Psoas muscle (tissue), 8 donors: ENCODE results near the gene MEX3C. TPM values are rescaled to one million over a fixed set of nuclear protein-coding genes. Genes with fewer than 3 reads are reported as not detected.

Experiments
- ATAC-seq, 4 donors: fragments of 200-7000 bp; cut with Tn5 transposase; one replicate each; pipeline ENCODE4 v1.9.1; 2020; ENCODE audit warnings: moderate library complexity in 3 of 4, mild to moderate bottlenecking in 2 of 4
- DNase-seq, 2 donors: peaks; one replicate each; pipeline ENCODE4 v3.0.0-alpha.2; 2020
- H3K27ac ChIP-seq: fragments of 200-600 bp; one replicate; pipeline ENCODE4 v1.8.0; 2022
- H3K27me3 ChIP-seq, 3 donors: fragments of 200-600 bp in 1 of 3; one replicate each; pipeline versions ENCODE4 v1.6.1 to v1.8.0; 2013 to 2022; ENCODE audit warnings: low read length in 2 of 3, mild to moderate bottlenecking in 2 of 3, moderate library complexity in 1 of 3; ENCODE audit not compliant: insufficient read depth in 3 of 3
- H3K36me3 ChIP-seq, 2 donors: fragments of 200-600 bp in 1 of 2; one replicate each; pipeline versions ENCODE4 v1.6.1 to v1.8.0; 2013 to 2022; ENCODE audit warnings: low read depth in 1 of 2, mild to moderate bottlenecking in 1 of 2, moderate library complexity in 1 of 2; ENCODE audit not compliant: insufficient read depth in 1 of 2
- H3K4me1 ChIP-seq: fragments of 200-600 bp; one replicate; pipeline ENCODE4 v1.8.0; 2022
- H3K4me3 ChIP-seq: fragments of 200-600 bp; one replicate; pipeline ENCODE4 v1.8.0; 2022; ENCODE audit warnings: mild to moderate bottlenecking
- H3K9me3 ChIP-seq: fragments of 200-600 bp; one replicate; pipeline ENCODE4 v1.8.0; 2022
- WGBS, 3 donors: extraction: QIAGEN DNeasy Blood & Tissue Kit; methylation state at CpG; one replicate each; pipeline versions ENCODE4 v1.1.6 to v1.1.7; 2013; 5-methylcytosine and 5-hydroxymethylcytosine counted together
- intact Hi-C, 2 donors: fragments of 100-400 bp; cut with DNase I; formaldehyde crosslinking; loops; one replicate each; pipeline versions ENCODE4 v1.11.0 to v1.14.2; 2022
- polyA plus RNA-seq, 3 donors: library from polyadenylated mRNA; stranded (reverse); fragments of 200-250 nt; gene quantifications; one replicate each; pipeline ENCODE4 v1.2.3, GENCODE V29; 2013
- total RNA-seq, 4 donors: library from RNA; stranded (reverse); fragmentation: NEBNext Ultra II Directional in 2 of 4; extraction: Animal tissue kit (Norgen Biotek cat#: 25700) in 2 of 4; gene quantifications; one replicate each; pipeline versions ENCODE4 v1.2.1 to v1.2.4, GENCODE V29; 2021 to 2023
- TF ChIP-seq, protein P1 (sequence below): fragments of 200-600 bp; IDR thresholded peaks from one replicate; pipeline ENCODE4 v1.8.0; 2022; ENCODE audit warnings: antibody characterized with exemption
- donor health status: healthy with polysubstance abuse.
- donor health status: DM: no; HTN: no; CAD: no; lungs with moderate emphysema.
- donor health status: Bipolar disorder and iron deficiency.
- donor health status: healthy.
- donor health status: DM: yes; HTN: yes; CAD: no.
- donor health status: DM: no; HTN: no; CAD: no.
- donor health status: DM: no; HTN: no; CAD: no.
- donor health status: DM: yes; HTN: yes; CAD: no.

The MEX3C gene
- total and polyA plus RNA-seq, 7 donors: 5.1 to 15.1 (median 13.6) TPM

DNA sequence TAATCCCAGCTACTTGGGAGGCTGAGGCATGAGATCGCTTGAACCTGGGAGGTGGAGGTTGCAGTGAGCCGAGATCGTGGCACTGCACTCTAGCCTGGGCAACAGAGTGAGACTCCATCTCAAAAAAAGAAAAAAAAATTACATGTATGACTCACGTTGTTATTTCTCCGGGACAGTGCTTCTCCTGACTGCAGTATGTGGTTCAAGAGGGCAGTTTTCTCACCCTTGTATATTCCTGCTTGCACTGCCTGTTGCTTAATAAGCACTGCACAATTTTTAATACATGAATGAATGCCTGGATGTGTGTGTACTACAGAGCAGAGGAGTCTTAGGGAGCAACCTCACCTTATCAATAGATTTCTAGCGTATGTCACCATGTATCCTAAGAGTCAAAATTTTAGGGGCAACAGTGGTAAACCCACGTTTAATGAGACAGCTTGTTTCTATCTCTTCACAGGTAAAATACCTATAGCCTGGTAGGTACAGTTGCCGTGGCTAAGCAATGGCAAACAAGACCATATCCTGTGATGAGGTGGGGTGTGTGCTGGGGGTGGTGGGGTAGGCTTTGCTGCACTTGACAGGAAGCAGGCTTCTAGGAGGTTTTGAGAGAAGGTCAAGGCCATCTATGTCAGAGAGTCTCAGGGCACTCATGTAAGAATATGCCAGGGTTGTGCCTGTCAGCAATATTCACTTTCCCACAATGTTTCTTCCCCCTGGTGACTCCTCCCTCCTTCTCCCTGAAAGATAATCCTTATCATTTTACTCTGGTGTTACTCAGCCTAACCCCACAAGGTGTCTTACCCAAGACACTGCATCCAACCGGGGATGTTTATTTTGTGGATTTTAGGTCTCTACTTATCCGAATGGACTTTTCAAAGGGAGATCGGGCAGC is 36.9 kb upstream of the MEX3C start:
- 86 to 88% (median 87%) methylated on average over 11 of the region's 11 CpGs for WGBS, 3 donors
- ATAC-seq (no peak), DNase-seq (no peak)
- Histone ChIP-seq H3K27ac (no peak overlapping the region), H3K27me3 (peaks cover 0 to 2% (median 0%) of the 10 kb centered on the region in 3 donors), H3K4me1 (no peaks in the 10 kb centered on the region), H3K9me3 (no peaks in the 10 kb centered on the region), H3K4me3 (no peak overlapping the region), H3K36me3 (no peaks in the 10 kb centered on the region)
- TF ChIP-seq, protein P1, sequence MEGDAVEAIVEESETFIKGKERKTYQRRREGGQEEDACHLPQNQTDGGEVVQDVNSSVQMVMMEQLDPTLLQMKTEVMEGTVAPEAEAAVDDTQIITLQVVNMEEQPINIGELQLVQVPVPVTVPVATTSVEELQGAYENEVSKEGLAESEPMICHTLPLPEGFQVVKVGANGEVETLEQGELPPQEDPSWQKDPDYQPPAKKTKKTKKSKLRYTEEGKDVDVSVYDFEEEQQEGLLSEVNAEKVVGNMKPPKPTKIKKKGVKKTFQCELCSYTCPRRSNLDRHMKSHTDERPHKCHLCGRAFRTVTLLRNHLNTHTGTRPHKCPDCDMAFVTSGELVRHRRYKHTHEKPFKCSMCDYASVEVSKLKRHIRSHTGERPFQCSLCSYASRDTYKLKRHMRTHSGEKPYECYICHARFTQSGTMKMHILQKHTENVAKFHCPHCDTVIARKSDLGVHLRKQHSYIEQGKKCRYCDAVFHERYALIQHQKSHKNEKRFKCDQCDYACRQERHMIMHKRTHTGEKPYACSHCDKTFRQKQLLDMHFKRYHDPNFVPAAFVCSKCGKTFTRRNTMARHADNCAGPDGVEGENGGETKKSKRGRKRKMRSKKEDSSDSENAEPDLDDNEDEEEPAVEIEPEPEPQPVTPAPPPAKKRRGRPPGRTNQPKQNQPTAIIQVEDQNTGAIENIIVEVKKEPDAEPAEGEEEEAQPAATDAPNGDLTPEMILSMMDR: no peak
- intact Hi-C loops: no loop called here

DNA sequence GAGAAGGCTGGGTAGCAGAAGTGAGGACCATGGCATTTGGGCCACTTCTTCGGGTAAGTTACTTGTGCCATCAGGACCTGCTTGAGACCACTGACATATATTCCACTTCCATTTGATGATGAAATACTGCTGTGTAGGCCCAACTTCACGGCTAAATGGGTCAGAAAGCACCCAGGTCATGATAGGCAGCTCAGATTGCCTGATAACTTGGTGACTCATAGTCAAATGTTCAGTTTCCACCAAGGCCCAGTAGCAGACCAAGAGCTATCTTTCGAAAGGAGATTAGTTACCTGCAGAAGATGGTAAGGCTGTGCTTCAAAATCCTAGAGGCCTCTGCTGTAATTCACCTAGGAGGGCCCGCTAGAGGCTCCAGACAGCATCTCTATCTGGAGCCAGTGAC is 31.8 kb upstream of the MEX3C start:
- peaks cover 0 to 2% (median 0%) of the 10 kb centered on the region in 3 donors for H3K27me3 ChIP-seq
- TF ChIP-seq, protein P1: no peak
- no peak overlapping the region for H3K4me3 ChIP-seq
- H3K4me1 ChIP-seq: no peaks in the 10 kb centered on the region
- no peaks in the 10 kb centered on the region for H3K36me3 ChIP-seq
- WGBS, 3 donors: 82 to 87% (median 86%) methylated on average over 4 of the region's 4 CpGs
- intact Hi-C loops: no loop called here
- ATAC-seq (no peak), DNase-seq (no peak)
- no peak overlapping the region for H3K27ac ChIP-seq
- H3K9me3 ChIP-seq: no peaks in the 10 kb centered on the region

DNA sequence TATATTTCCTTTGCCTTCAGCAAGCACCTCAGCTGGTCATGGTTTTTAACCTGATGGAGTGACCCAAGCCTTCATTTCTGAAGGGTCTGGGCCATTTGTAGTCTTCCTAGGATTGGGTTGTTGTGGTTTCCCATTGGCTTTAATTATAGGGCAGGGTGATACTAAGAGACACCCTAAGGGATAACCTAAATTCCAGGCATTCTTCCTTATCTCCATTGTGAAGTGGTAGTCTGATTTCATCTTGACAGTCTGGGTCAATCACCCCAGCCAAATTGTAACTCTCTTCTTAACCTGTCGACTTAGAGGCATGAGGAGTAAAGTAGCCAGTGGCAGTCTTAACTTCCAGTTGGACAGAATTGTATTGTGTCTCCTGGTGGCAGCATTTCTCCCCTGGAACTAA is 30.2 kb upstream of the MEX3C start:
- 73 to 82% (median 78%) methylated on average over 1 of the region's 1 CpG for WGBS, 3 donors
- TF ChIP-seq, protein P1: no peak
- intact Hi-C loops: no loop called here

DNA sequence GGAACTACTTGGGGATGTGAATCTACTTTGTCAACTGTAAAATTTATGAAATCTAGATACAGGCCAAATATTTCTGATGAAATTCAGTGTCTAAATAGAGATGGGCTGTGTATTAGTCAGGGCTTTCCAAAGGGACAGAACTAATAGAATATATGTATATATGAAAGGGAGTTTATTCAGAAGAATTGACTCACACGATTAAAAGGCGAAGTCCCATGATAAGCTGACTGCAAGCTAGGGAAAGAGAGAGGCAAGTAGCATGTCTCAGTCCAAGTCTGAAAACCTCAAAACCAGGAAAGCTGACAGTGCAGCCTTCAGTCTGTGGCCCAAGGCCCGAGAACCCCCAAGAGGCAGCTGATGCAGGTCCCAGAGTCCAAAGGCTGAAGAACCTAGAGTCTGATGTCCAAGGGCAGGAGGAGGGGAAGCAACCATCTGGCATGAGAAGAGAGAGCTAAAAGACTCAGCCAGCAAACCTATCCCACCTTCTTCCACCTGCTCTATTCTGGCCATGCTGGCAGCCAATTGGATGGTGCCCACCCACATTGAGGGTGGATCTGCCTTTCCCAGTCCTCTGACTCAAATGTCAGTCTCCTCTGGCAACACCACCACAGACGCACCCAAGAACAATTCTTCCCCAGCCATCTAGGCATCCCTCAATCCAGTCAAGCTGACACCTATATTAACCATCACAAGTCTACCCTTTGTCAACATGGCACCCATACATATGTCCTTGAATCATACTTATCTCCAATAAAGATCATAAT is 29.3 kb upstream of the MEX3C start:
- intact Hi-C loops: no loop called here

More for the DNA sequence above, 30.2 kb upstream of the MEX3C start:
- ATAC-seq (no peak), DNase-seq (no peak)
- Histone ChIP-seq H3K9me3 (no peaks in the 10 kb centered on the region), H3K27me3 (peaks cover 0 to 2% (median 0%) of the 10 kb centered on the region in 3 donors), H3K4me1 (no peaks in the 10 kb centered on the region), H3K4me3 (no peak overlapping the region), H3K27ac (no peak overlapping the region), H3K36me3 (no peaks in the 10 kb centered on the region)

More for the DNA sequence above, 29.3 kb upstream of the MEX3C start:
- H3K27me3 ChIP-seq: no peaks in the 10 kb centered on the region
- no peaks in the 10 kb centered on the region for H3K36me3 ChIP-seq
- H3K4me1 ChIP-seq: no peaks in the 10 kb centered on the region
- H3K27ac ChIP-seq: no peak overlapping the region
- 85 to 97% (median 92%) methylated on average over 4 of the region's 4 CpGs for WGBS, 3 donors
- H3K4me3 ChIP-seq: no peak overlapping the region
- ATAC-seq: no peak
- no peak for DNase-seq
- H3K9me3 ChIP-seq: no peaks in the 10 kb centered on the region
- TF ChIP-seq, protein P1: no peak
